HCT116 (cell line): Measurements from ENCODE around the gene GPATCH2L. TPM values are rescaled to one million over a fixed set of nuclear protein-coding genes. Genes with fewer than 3 reads are reported as not detected.

Experiments used
- ATAC-seq: fragments of 200-7000 bp; cut with Tn5 transposase; 2 replicates; pipeline ENCODE4 v1.9.1; 2020; ENCODE audit warnings: mild to moderate bottlenecking, moderate library complexity
- BruUV-seq: library from RNA; stranded (reverse); fragments of 400-500 nt; replicated peaks from 2 replicates; lab custom pipeline; 2021; lab: Mats Ljungman, UMichigan
- CTCF ChIA-PET: fragments of 300-600 bp; sonication (Branson Sonifier 250); formaldehyde crosslinking; loops from one replicate; lab custom pipeline; 2021; ENCODE audit warnings: antibody characterized with exemption; lab: Charles Lee
- POLR2A ChIA-PET: fragments of 300-600, 350-600 bp; sonication (Branson Sonifier 250); formaldehyde crosslinking; loops from one replicate; lab custom pipeline; 2021; ENCODE audit warnings: antibody characterized with exemption; lab: Charles Lee
- RAD21 ChIA-PET, 2 experiments: fragments of 300-600 bp; sonication (Branson Sonifier 250); formaldehyde crosslinking; loops; one replicate each; lab custom pipeline; 2023; ENCODE audit warnings: low total read pairs in 2 of 2; ENCODE audit not compliant: uncharacterized antibody in 2 of 2, unreplicated experiment in 2 of 2, low non-redundant PET in 1 of 2; lab: Charles Lee
- DNase-seq: peaks from one replicate; pipeline ENCODE4 v3.0.0-alpha.2; 2010; ENCODE audit warnings: low read depth, low spot score
- H2AFZ ChIP-seq: fragments of 200-600 bp; shearing (Covaris generic), sonication (generic); 2 replicates; pipeline ENCODE4 v1.6.1; 2017; ENCODE audit warnings: low read depth, mixed run types, mixed read lengths, antibody characterized with exemption, low read length; ENCODE audit not compliant: poor library complexity, severe bottlenecking
- H3K27ac ChIP-seq: 2 replicates; pipeline ENCODE4 v1.5.1; 2012; ENCODE audit warnings: low read depth, low read length
- H3K27me3 ChIP-seq: fragments of 200-600 bp; sonication (generic); 2 replicates; pipeline ENCODE4 v1.6.1; 2016; ENCODE audit warnings: mixed run types, low read length, mixed read lengths; ENCODE audit not compliant: insufficient read depth
- H3K36me3 ChIP-seq, 2 experiments: fragments of 200-500 bp in 1 of 2; fragments of 200-600 bp in 1 of 2; sonication (Bioruptor generic) in 1 of 2; sonication (generic) in 1 of 2; 2 replicates each; pipeline versions ENCODE4 v1.5.1 to v1.6.1; 2014 to 2016; ENCODE audit warnings: low read length in 2 of 2, inconsistent platforms in 1 of 2, mixed read lengths in 1 of 2, mixed run types in 1 of 2; ENCODE audit not compliant: insufficient read depth in 2 of 2, control insufficient read depth in 1 of 2
- H3K4me1 ChIP-seq, 2 experiments: fragments of 200-600 bp in 1 of 2; sonication (generic) in 1 of 2; 2 replicates each; pipeline versions ENCODE4 v1.5.1 to v1.6.1; 2012 to 2017; ENCODE audit warnings: low read length in 2 of 2, inconsistent platforms in 1 of 2, mild to moderate bottlenecking in 1 of 2, mixed read lengths in 1 of 2, mixed run types in 1 of 2, moderate library complexity in 1 of 2; ENCODE audit not compliant: insufficient read depth in 2 of 2, control insufficient read depth in 1 of 2
- H3K4me2 ChIP-seq: fragments of 200-600 bp; sonication (generic); 2 replicates; pipeline ENCODE4 v1.6.1; 2017; ENCODE audit warnings: mixed run types, low read length, mixed read lengths
- H3K4me3 ChIP-seq, 2 experiments: fragments of 200-600 bp in 1 of 2; sonication (generic) in 1 of 2; replicated peaks in 1 of 2; 2 replicates each; pipeline ENCODE4 v1.5.1; 2011 to 2016; ENCODE audit warnings: low read length in 2 of 2, control low read depth in 1 of 2, low read depth in 1 of 2, mild to moderate bottlenecking in 1 of 2, mixed read lengths in 1 of 2, mixed run types in 1 of 2
- H3K79me2 ChIP-seq: fragments of 200-600 bp; sonication (generic); 2 replicates; pipeline ENCODE4 v1.6.1; 2017; ENCODE audit warnings: mild to moderate bottlenecking, mixed run types, low read length, moderate library complexity, mixed read lengths; ENCODE audit not compliant: insufficient read depth
- H3K9ac ChIP-seq: fragments of 200-600 bp; sonication (generic); 2 replicates; pipeline ENCODE4 v1.6.1; 2016; ENCODE audit warnings: low read length, mixed read lengths
- H3K9me2 ChIP-seq: fragments of 200-600 bp; sonication (generic), shearing (Covaris generic); 2 replicates; pipeline ENCODE4 v1.6.1; 2017; ENCODE audit warnings: mixed run types, mild to moderate bottlenecking, moderate library complexity; ENCODE audit not compliant: insufficient read depth
- H3K9me3 ChIP-seq, 2 experiments: fragments of 200-500 bp in 1 of 2; fragments of 200-600 bp in 1 of 2; sonication (Bioruptor generic) in 1 of 2; sonication (generic) in 1 of 2; 2 replicates each; pipeline ENCODE4 v1.6.1; 2014 to 2017; ENCODE audit warnings: low read length in 2 of 2, mixed read lengths in 2 of 2, inconsistent platforms in 1 of 2, low read depth in 1 of 2, mild to moderate bottlenecking in 1 of 2, mixed run types in 1 of 2, moderate library complexity in 1 of 2; ENCODE audit not compliant: control insufficient read depth in 1 of 2, insufficient read depth in 1 of 2
- H4K20me1 ChIP-seq: fragments of 200-600 bp; sonication (generic), shearing (Covaris generic); 2 replicates; pipeline ENCODE4 v1.6.1; 2017; ENCODE audit warnings: mixed run types, mild to moderate bottlenecking, moderate library complexity; ENCODE audit not compliant: insufficient read depth
- CEBPB ChIP-seq: IDR thresholded peaks from 2 replicates; pipeline ENCODE4 v1.6.1; 2012; ENCODE audit warnings: low read depth
- CTCF ChIP-seq, 3 experiments: fragments of 200-600 bp in 1 of 3; sonication (generic) in 1 of 3; IDR thresholded peaks in 2 of 3; conservative IDR thresholded peaks in 1 of 3; 2 replicates each; pipeline ENCODE4 v1.5.1; 2012 to 2017; ENCODE audit warnings: low read depth in 2 of 3, low read length in 2 of 3, antibody characterized with exemption in 1 of 3, borderline replicate concordance in 1 of 3, control low read depth in 1 of 3, mild to moderate bottlenecking in 1 of 3, mixed read lengths in 1 of 3, mixed run types in 1 of 3, moderate library complexity in 1 of 3; ENCODE audit not compliant: insufficient read depth in 1 of 3
- EZH2 ChIP-seq: fragments of 200-600 bp; sonication (generic); IDR thresholded peaks from 2 replicates; pipeline ENCODE4 v1.6.1; 2017; ENCODE audit warnings: antibody characterized with exemption, mixed run types
- EZH2phosphoT487 ChIP-seq: fragments of 200-600 bp; IDR thresholded peaks from 2 replicates; pipeline ENCODE4 v1.6.1; 2018; ENCODE audit warnings: antibody characterized with exemption, borderline replicate concordance
- FOSL1 ChIP-seq: IDR thresholded peaks from 2 replicates; pipeline ENCODE4 v1.6.1; 2012; ENCODE audit warnings: low read depth
- MAX ChIP-seq: IDR thresholded peaks from 2 replicates; pipeline ENCODE4 v1.6.1; 2012
- RAD21 ChIP-seq: IDR thresholded peaks from 2 replicates; pipeline ENCODE4 v1.6.1; 2012; ENCODE audit warnings: low read depth, mild to moderate bottlenecking
- SIN3A ChIP-seq: IDR thresholded peaks from 2 replicates; pipeline ENCODE4 v1.6.1; 2012; ENCODE audit warnings: low read depth
- intact Hi-C: fragments of 100-400 bp; cut with micrococcal nuclease; formaldehyde crosslinking; loops from 2 replicates; pipeline ENCODE4 v1.10.0; 2022
- total RNA-seq: library from RNA; stranded (reverse); gene quantifications from one replicate; pipeline ENCODE4 v1.2.1, GENCODE V29; 2021; ENCODE audit not compliant: unreplicated experiment

GPATCH2L gene
- total RNA-seq, 1 experiment from 2014 or later, result 49.2 TPM

DNA sequence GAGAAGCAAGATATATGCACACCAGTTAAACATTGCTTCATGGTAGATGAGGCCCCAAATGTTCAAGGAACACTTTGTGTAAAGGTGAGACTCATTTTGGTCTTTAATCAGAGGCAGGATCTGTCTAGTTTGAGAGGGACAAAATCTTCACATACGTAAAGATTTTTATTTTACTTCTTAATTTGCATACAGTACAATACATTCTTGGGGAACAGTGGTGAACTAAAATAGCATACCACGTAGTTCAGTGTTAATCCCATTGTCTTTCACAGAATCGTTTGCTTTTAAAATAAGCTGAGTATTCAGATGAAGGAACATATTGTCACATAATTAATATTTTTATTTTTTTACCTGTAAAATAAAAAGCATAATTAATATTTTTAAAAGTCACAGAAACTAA lies 43.3 kb downstream of the GPATCH2L start:
- Histone ChIP-seq H3K9ac (no peak overlapping the region), H3K36me3 (peaks cover 30 to 40% of the 10 kb centered on the region in 2 experiments), H3K27me3 (no peaks in the 10 kb centered on the region), H3K4me3 (no peak overlapping the region), H2AFZ (no peak overlapping the region), H3K4me2 (no peak overlapping the region), H3K27ac (no peak overlapping the region), H3K4me1 (no peaks in the 10 kb centered on the region), H3K79me2 (0 out of 2 replicates have a peak, but pooled peaks cover under 1% of the 10 kb centered on the region), H3K9me2 (no peaks in the 10 kb centered on the region), H3K9me3 (no peaks in the 10 kb centered on the region), H4K20me1 (no peaks in the 10 kb centered on the region)
- no peak for TF ChIP-seq EZH2phosphoT487
- TF ChIP-seq EZH2, result no peak
- TF ChIP-seq CTCF (IDR thresholded peaks at IDR 0.05 in 2 of 3, conservative IDR thresholded peaks at IDR 0.05 in 1 of 3; ENCODE audit: borderline replicate concordance in 1 of 3, insufficient read depth in 1 of 3, low read depth in 2 of 3, low read length in 2 of 3), result no peak
- no peak for TF ChIP-seq MAX
- no peak for TF ChIP-seq SIN3A
- TF ChIP-seq CEBPB, result no peak
- no peak for TF ChIP-seq FOSL1
- TF ChIP-seq RAD21, result no peak
- no peak for ATAC-seq
- RAD21 ChIA-PET, result no interaction called here
- intact Hi-C loops, result no loop called here
- BruUV-seq, result no TSS peak
- no peak for DNase-seq
- POLR2A ChIA-PET, result no interaction called here
- CTCF ChIA-PET, result interaction anchor here (2.0 kb wide), 1 partner anchor 13 kb away, joined by 4 read pairs; no protein-coding TSS in a partner anchor
